ENCODE data around the gene MYL2. TPM values are rescaled to one million over a fixed set of nuclear protein-coding genes. Genes with fewer than 3 reads are reported as not detected.

The MYL2 gene
- total and polyA plus RNA-seq, 10 of the 15 experiments (the other 5 are each of a cell fraction or from before 2014, with no cell fraction given), result 0.08 to 1.8 (median 0.57) TPM; not detected in 1

- TF ChIP-seq E2F4 (IDR thresholded peaks at IDR 0.05; ENCODE audit: low read depth, low read length) (no peak), YBX1 (IDR thresholded peaks at IDR 0.05) (no peak), CBX5 (IDR thresholded peaks at IDR 0.05; ENCODE audit: low read depth) (no peak), KAT2A (conservative IDR thresholded peaks at IDR 0.05; ENCODE audit: control insufficient read depth, low read depth, low read length) (no peak), NFIC (IDR thresholded peaks at IDR 0.05; ENCODE audit: low read depth, low read length) (no peak), GABPA (IDR thresholded peaks at IDR 0.05; ENCODE audit: low read depth) (no peak), SMAD5 (IDR thresholded peaks at IDR 0.05; ENCODE audit: low read depth) (no peak), WRNIP1 (IDR thresholded peaks at IDR 0.05; ENCODE audit: borderline replicate concordance, low read depth, low read length) (no peak), BCL3 (IDR thresholded peaks at IDR 0.05; ENCODE audit: borderline replicate concordance, insufficient read depth, low read depth, low read length, poor library complexity, severe bottlenecking) (no peak), KLF5 (IDR thresholded peaks at IDR 0.05; ENCODE audit: partially characterized antibody) (no peak), ZNF592 (IDR thresholded peaks at IDR 0.05) (no peak)
Measured at GRCh38 chr12:110943373-110943772, 23.0 kb upstream of the MYL2 start (continued).

All from GM12878 (cell line).